Activated CD4-positive, alpha-beta T cell treated with anti-CD3 and anti-CD28 coated beads, Interleukin-2, Interleukin-4, amounts not matched to agents 100 ng/mL and 50 ng/mL, durations not matched to agents 16 hours and 8 hours (primary cell): Measurements from ENCODE around the gene LSM3.
A peak's percentile ranks its signal among the peaks of the same experiment; 100 is the strongest.

ENCODE experiments used
- DNase-seq: peaks from one replicate; pipeline ENCODE4 v3.0.0-alpha.2; 2020; ENCODE audit warnings: low spot score

Gene LSM3

GRCh38 chr3:14157951-14158350 is 20.7 kb upstream of the LSM3 start:
- no peak for DNase-seq

- no peak for DNase-seq
Measured at GRCh38 chr3:14158370-14158769, 20.2 kb upstream of the LSM3 start.

DNA sequence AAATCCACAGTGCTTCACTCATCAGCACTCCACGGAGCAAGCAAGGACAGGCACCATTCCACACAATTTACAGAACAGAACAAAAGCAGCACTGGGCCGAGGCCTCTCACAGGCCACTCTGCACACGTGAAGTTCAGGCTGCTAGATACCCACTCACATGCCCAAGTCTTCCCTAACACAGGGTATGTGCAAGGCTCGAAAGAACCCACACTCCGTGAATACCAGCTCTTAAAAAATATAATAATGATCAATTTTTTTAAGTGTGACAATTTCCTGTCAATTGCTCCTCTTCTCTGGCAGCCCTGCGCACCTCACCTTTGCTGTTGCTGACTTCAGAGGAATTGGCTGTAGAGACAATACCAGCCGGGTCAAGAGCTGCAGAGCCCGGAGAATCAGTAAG is 19.2 kb upstream of the LSM3 start:
- no peak for DNase-seq

- no peak for DNase-seq
Measured at GRCh38 chr3:14161282-14161681, 17.3 kb upstream of the LSM3 start.

GRCh38 chr3:14162178-14162577 is 16.4 kb upstream of the LSM3 start:
- DNase-seq: no peak

DNA sequence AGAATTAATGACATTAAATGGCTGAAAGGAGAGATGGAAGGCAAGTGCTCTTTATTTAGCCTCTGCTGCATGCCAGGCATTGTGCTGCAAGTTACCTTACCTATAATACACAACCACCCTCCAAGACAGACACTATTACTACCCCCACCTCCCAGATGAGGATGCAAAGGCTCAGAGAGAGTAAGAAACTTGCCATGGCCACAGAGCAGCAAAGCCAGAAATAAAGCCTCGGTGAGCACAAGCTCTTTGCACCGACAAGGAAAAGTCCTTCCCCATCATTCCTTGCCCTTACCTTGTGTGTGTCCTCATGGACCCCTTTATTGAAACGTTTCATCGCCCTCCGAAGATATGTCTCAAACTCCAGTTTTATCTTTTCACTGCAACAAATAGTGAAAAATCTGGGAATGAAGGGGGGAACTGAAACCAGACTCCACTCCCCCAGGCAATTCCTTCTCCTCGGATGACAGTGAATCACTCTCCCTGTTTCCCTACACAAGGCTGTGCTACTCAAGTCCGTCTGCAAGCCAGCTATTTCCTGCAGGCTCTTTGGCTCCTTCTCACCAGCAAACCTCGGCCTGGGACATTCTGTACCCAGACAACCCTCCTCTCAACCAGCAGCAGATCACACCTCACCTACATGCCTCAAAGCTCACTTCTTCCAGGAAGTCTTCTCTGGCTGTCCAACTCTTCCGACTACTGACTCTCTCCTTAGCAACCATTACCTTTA is 11.6 kb upstream of the LSM3 start:
- no peak for DNase-seq

GRCh38 chr3:14169435-14169834 is 9.2 kb upstream of the LSM3 start:
- no peak for DNase-seq

DNA sequence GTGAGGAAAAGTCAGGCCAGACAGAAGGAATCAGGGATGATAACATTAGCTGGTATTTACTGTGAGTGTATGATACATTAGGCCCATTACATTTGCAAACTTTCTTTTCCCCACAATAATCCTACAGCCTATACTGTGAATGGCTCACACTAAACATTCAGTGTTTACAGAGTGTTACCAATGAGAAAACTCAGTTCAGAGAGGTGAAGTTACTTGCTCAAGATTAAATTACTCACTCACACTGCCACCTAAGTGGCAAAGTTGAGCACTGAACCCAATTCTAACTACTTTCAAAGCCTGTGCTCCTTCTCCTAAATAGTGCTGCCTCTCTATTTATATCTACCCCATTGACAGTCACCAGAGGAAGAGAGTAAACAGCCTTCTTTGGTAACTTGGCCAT is 8.7 kb upstream of the LSM3 start:
- no peak for DNase-seq

DNA sequence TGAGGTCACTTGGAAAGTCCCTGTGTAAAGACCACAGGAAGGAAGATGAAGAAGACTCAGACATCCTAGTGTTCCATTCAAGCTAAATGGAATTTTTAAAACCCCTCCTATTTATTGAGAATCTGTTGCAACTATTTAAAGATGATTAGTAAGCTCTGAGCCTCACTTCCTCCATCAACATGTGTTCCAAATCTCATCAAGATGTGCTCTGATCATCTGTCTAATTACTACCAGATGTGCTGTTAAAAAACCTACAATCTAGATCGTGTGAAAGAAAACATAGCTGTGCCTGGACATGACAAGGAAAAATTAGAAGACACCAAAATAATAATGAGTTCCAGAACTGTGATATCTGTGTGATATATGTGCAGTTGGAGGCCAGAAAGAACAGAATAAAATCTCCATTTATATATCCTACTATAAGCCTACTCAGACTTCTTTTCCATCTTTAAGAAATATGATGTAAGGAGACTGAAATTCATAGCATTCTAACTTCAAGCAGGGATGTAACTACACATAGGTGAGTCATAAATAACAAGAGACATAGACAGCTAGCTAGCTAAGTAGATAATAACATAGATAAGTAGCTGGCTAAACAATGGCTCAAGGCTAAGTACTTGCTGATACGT is 8.0 kb upstream of the LSM3 start:
- DNase-seq: no peak

DNA sequence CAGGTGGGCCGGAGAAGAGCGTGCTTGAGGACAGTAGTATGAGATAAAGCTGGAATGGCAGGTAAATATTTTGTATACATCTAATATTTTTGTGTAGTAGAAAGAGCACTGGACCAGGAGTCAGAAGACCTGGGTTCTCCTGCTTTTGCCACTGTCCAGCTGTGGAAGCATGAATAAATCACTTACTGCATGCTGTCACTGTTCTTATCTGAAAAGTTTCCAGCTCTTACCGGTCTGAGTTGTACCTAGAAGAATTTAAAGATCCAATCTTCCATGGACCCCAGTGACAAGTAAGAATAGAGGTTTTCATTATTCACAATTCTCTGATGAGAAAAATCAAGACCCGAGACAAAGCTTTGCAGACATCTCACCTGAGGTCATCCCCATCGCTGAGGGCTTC is 6.1 kb upstream of the LSM3 start:
- no peak for DNase-seq

- no peak for DNase-seq
Measured at GRCh38 chr3:14174483-14174882, 4.1 kb upstream of the LSM3 start.

DNA sequence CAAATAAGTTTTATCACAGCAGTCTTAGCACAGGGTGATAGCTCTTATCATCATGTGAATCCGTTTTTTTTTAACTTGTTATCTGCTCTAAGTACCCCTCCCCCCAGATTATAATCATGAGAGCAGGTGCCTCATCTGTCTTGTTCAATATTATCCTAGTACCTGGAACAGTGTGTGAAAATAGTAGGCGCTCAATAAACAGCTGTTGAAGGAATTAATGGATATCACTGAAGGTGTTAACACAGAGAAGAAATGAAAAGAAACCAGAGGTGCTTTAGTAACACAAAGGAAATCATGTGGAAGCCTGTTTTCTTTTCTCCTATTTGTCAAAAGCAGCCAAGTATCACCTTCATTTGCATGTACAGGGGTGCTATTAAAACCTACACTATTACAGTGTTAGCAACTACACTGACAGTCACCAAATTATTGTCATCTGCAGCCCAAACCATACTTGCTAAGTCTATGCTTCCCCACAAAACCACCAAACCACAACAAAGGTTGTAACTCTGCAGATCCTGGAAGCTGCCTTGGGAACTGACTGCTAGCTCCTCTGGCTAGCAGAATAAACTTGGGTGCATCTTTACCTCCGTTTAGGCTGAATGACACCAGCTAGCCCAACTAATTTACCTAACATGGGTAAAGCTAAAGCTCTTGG is 3.1 kb upstream of the LSM3 start:
- DNase-seq: peak; percentile 78

DNA sequence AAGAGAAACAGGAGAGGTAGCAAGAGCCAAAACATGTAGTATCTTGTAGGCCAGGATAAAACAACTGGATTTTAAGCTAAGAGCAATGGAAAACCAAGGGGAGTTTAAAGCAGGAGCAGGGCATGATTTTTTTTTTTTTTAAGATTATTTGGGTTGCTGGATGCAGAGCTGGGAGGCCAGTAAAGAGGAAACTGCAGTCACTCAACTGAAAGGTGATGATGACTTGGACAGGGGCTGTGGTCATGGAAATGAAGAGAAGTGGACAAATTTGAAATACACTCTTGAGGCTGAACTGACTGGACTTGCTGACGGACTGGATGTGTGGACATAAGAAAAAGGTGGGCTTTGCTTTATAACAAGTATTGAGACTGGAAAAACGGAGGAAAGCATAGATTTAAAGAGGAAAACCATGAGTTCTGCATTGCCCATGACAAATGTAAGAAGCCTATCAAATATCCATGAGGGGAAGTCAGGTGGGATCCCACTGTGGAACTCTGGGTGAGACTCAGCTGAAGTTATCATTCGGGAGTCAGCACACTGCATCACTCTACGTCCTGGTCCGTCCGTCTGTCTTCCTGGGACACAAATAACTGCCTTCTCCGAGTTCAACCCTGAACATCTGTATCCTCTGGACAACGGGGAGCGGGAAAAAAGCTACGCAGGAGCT is 904 bp upstream of the LSM3 start:
- DNase-seq: no peak

DNA sequence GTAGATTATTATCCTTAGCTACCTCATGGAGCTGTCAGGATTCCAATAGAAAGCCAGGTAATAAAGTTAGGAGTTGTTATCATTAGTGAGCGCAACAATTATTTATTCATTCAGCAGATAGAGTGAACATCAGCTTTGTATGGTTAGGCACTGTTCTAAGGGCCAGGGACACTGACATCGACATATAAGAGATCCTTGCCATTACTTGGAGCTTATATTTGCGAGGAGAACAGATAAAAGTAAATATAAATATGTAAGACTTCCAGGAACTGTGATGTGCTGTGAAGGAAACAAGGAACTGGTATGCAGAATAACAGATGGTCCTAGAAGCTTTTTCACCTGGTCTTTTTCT is 473 bp downstream of the LSM3 start:
- no peak for DNase-seq

GRCh38 chr3:14179795-14180194 is 1.2 kb downstream of the LSM3 start:
- no peak for DNase-seq

DNA sequence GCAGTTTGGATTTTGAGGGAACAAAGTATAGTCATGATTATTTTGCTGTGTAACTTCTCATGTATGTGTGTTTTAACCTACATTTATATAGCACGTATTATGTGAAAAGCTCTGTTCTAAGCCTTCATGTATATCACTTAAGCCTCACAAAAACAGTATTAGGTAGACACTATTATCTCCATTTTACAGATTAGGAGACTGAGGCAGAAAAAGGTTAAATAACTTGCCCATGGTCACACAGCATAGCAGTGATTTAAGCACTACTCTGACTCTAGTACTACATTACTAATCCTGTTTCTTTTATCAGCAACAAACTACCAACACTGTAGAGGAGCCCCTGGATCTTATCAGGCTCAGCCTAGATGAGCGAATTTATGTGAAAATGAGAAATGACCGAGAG is 2.6 kb downstream of the LSM3 start:
- no peak for DNase-seq

GRCh38 chr3:14183015-14183577 is 4.5 kb downstream of the LSM3 start:
- DNase-seq: no peak

- no peak for DNase-seq
Measured at GRCh38 chr3:14186854-14187458, 8.3 kb downstream of the LSM3 start.

DNA sequence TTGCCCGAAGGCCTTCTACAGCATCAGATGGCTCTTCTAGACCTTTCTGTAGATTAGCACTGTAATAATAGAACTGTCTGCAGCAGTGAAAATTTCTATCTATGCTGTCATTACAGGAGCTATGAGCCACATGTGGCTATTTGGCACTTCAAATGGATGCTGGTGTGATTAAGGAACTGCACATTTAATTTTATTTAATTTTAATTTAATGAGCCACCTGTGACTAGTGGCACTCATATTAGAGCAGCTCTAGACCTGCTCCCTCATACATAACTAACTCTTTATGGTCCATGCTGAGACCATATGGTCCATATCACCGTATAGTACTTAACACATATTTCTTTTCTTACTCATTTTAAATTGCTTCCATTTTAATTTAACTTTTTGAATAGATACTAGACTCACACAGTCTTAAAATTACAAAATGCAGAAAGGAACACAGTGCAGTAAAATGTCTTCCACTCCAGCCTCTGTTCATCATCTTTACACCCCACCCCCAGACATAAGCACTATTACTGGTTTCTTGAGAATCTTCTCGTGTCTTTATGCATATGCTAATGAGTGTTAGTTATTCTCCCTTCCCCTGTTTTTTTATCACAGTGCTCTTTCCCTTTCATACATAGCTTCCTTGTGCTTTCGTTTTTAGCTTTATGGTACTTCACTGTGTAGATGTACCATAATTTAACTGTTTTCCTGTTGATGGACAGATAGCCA is 9.6 kb downstream of the LSM3 start:
- DNase-seq: no peak

- no peak for DNase-seq
Measured at GRCh38 chr3:14194865-14195264, 16.2 kb downstream of the LSM3 start.

DNA sequence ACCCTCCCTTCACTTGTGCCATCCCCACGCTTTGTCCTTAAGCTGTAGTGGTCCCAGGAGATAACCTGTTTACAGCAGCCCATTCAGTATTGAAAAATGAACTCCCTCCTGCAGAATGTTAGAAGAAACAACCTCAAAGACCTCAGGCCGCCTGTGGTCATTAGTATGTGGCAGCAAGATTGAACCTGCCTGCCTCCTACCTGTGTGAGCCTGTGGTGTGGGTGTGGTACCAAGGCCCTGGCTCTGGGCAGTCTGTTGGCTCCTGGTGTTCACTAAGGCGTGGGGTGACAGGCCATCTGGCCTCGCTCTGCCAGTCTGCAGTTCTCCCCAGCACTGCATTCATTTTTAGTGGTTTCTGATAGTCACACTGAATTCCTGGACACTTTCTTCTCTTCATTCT is 21.0 kb downstream of the LSM3 start:
- DNase-seq: no peak

- no peak for DNase-seq
Measured at GRCh38 chr3:14200276-14200675, 21.7 kb downstream of the LSM3 start.
